ENCODE measurements around the gene AGBL1. TPM values are rescaled to one million over a fixed set of nuclear protein-coding genes. Genes with fewer than 3 reads are reported as not detected.

AGBL1 gene
- total and polyA plus RNA-seq, 7 donors = 0.96 to 34.8 (median 6.6) TPM

GRCh38 chr15:86558686-86559085, 479.0 kb downstream of the AGBL1 start:
- no peak for TF ChIP-seq CTCF (IDR thresholded peaks at IDR 0.05)

GRCh38 chr15:86568378-86568777, 488.7 kb downstream of the AGBL1 start:
- H3K36me3 ChIP-seq (ENCODE audit: insufficient read depth in 1 of 2, low read depth in 1 of 2) = no peaks in the 10 kb centered on the region
- no peaks in the 10 kb centered on the region for H3K9me3 ChIP-seq
- DNase-seq (no peak), ATAC-seq (no peak)
- no peak overlapping the region for H3K4me3 ChIP-seq
- no peaks in the 10 kb centered on the region for H3K27me3 ChIP-seq (ENCODE audit: insufficient read depth in 3 of 3, low read length in 2 of 3)
- intact Hi-C loops (cut with DNase I) = no loop called here
- no peaks in the 10 kb centered on the region for H3K4me1 ChIP-seq
- H3K27ac ChIP-seq = no peak overlapping the region
- TF ChIP-seq CTCF (IDR thresholded peaks at IDR 0.05) = no peak

More at GRCh38 chr15:86558686-86559085, 479.0 kb downstream of the AGBL1 start:
- ATAC-seq (no peak), DNase-seq (no peak)
- H3K9me3 ChIP-seq = no peaks in the 10 kb centered on the region
- H3K4me3 ChIP-seq = no peak overlapping the region
- no peaks in the 10 kb centered on the region for H3K36me3 ChIP-seq (ENCODE audit: insufficient read depth in 1 of 2, low read depth in 1 of 2)
- H3K27ac ChIP-seq = no peak overlapping the region
- intact Hi-C loops (cut with DNase I) = no loop called here
- H3K4me1 ChIP-seq = peaks cover 11% of the 10 kb centered on the region
- H3K27me3 ChIP-seq (ENCODE audit: insufficient read depth in 3 of 3, low read length in 2 of 3) = no peaks in the 10 kb centered on the region
- WGBS, 3 donors = 64 to 74% (median 69%) methylated on average over 5 of the region's 5 CpGs

- intact Hi-C loops (cut with DNase I) = no loop called here
- WGBS, 3 donors = 35 to 59% (median 36%) methylated on average over 9 of the region's 9 CpGs
- ATAC-seq (peak in 3 of 4 donors; percentile 51 to 66 (median 59)), DNase-seq (no peak)
- H3K4me3 ChIP-seq = no peak overlapping the region
- no peaks in the 10 kb centered on the region for H3K4me1 ChIP-seq
- H3K36me3 ChIP-seq (ENCODE audit: insufficient read depth in 1 of 2, low read depth in 1 of 2) = no peaks in the 10 kb centered on the region
- no peaks in the 10 kb centered on the region for H3K27me3 ChIP-seq (ENCODE audit: insufficient read depth in 3 of 3, low read length in 2 of 3)
- no peak for TF ChIP-seq CTCF (IDR thresholded peaks at IDR 0.05)
- no peaks in the 10 kb centered on the region for H3K9me3 ChIP-seq
- H3K27ac ChIP-seq = no peak overlapping the region
Observed at GRCh38 chr15:86570738-86571137, 491.1 kb downstream of the AGBL1 start.

DNA sequence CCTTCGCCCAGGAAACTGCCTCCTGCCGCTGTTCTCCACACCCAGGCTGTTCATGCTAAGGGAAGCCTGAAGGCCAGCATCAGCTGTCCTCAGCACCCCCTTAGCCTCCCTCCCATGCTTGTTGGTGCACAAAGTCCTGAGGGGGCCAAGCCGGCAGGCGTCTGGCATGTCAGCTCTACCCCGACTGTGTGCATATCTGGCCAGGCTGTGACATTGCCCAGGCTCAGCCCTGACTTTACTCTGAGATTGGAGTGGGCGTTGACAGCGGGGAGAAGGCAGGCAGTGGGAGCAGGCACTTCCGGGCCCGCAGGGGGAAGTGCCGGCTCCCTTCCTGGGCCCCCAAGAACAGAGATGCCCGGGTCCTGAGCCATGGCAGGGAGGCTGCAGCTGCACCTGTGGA, 492.2 kb downstream of the AGBL1 start:
- Histone ChIP-seq H3K9me3 (no peaks in the 10 kb centered on the region), H3K36me3 (ENCODE audit: insufficient read depth in 1 of 2, low read depth in 1 of 2) (no peaks in the 10 kb centered on the region), H3K4me3 (no peak overlapping the region), H3K27me3 (ENCODE audit: insufficient read depth in 3 of 3, low read length in 2 of 3) (no peaks in the 10 kb centered on the region), H3K4me1 (no peaks in the 10 kb centered on the region), H3K27ac (no peak overlapping the region)
- ATAC-seq = no peak
- no peak for TF ChIP-seq CTCF (IDR thresholded peaks at IDR 0.05)
- WGBS, 3 donors = 82 to 89% (median 88%) methylated on average over 11 of the region's 11 CpGs
- intact Hi-C loops (cut with DNase I) = no loop called here
- no peak for DNase-seq

- no peak for DNase-seq
- intact Hi-C loops (cut with DNase I) = no loop called here
- TF ChIP-seq CTCF (IDR thresholded peaks at IDR 0.05) = no peak
- H3K9me3 ChIP-seq = no peaks in the 10 kb centered on the region
- H3K4me3 ChIP-seq = no peak overlapping the region
- no peaks in the 10 kb centered on the region for H3K36me3 ChIP-seq (ENCODE audit: insufficient read depth in 1 of 2, low read depth in 1 of 2)
- 84 to 92% (median 87%) methylated on average over 20 to 21 of the region's 21 CpGs for WGBS, 3 donors
- no peaks in the 10 kb centered on the region for H3K27me3 ChIP-seq (ENCODE audit: insufficient read depth in 3 of 3, low read length in 2 of 3)
- ATAC-seq = no peak
- no peaks in the 10 kb centered on the region for H3K4me1 ChIP-seq
- no peak overlapping the region for H3K27ac ChIP-seq
Observed at GRCh38 chr15:86572368-86572841, 492.7 kb downstream of the AGBL1 start.

Data from psoas muscle (tissue), 8 donors.